ENCODE measurements around the gene DYNLL2.
"Not testable (repeated sequence)": the region's sequence is repeated elsewhere in the genome, so short reads cannot be mapped to it uniquely, and the experiment has no call there.

Gene DYNLL2

DNA sequence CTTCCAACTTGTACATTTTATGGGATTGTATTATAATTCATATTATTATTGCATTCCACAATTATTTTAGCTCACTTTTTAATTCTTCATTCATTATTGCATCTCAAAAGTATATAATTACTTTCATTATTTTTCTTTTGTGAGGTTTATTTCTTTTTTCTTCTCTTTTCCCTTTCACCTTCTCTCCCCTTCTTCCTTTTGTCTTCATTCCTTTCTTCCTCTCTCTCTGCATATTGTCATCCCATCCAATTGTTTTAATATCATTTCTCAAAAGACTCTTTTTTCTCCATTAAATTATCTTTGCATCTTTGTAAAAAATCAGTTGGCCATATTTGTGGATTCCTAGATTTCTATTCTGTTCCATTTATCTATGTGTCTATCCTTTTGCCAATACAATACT lies 17.3 kb downstream of the DYNLL2 start:
- no peak for DNase-seq (ENCODE audit: low read depth in 2 of 3, low spot score in 2 of 3)

DNA sequence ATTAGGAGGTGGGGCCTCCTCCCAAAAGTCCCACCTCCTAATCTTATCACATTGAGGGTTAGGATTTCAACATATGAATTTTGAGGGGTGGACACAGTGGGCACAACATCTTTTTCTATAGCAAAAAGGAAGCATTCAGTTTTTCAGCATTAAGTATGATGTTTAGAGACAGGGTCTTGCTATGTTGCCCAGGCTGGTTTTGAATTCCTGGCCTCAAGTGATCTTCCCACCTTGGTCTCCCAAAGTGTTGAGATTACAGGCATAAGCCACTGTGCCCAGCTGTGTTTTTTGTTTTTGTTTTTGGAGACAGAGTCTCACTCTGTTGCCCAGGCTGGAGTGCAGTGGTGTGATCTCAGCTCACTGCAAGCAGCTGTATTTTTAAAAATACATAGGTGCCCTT lies 18.7 kb downstream of the DYNLL2 start:
- DNase-seq (ENCODE audit: low read depth in 2 of 3, low spot score in 2 of 3) = not testable (repeated sequence)

DNA sequence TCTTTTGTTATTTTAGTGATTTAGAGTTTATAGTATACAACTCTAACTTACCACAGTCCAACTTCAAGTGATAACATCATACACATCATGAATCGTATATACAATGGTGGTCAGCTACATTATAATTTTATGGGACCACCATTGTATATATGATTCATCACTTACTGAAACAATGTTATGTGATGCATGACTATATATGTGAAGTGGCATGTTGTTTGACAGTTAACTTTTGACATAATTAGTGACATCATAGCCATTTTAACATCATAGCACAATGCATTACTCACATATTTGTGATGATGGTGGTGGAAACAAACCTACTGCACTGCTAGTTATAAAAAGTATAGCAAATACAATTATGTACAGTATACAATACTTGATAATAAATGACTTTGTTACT lies 21.9 kb downstream of the DYNLL2 start:
- no peak for DNase-seq (ENCODE audit: low read depth in 2 of 3, low spot score in 2 of 3)

DNA sequence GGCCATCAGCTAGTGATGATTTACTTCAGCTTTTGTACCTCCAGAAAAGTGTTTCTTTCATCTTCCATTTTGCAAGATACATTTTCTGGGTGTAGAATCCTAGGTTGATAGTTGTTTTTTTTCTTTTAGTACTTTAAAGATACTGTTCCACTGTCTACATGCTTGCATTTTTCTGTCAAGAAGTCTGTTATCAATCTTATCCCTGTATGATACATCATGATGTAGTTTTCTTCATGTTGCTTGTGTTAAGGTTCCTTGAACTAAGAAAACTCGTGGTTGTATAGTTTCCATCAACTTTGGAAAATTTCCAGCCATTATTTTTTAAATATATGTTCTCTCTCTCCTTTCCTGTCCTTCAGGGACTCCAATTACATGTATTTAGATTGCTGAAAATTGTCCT lies 24.1 kb downstream of the DYNLL2 start:
- no peak for DNase-seq (ENCODE audit: low read depth in 2 of 3, low spot score in 2 of 3)

DNA sequence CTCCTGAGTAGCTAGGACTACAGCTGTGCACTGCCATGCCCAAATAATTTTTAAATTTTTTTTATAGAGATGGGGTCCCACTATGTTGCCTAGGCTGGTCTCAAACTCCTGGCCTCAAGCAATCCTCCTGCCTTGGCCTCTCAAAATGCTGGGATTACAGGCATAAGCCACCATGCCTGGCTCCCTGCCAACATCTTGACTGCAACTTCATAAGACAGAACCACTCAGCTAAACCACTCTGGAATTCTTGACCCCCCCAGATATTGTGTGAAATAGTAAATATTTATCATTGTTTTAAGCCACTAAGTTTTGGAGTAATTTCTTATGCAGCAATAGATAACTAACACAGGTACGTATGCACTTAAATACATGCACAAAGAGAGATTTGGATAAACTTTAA lies 26.0 kb downstream of the DYNLL2 start:
- DNase-seq (ENCODE audit: low read depth in 2 of 3, low spot score in 2 of 3) = no peak

DNA sequence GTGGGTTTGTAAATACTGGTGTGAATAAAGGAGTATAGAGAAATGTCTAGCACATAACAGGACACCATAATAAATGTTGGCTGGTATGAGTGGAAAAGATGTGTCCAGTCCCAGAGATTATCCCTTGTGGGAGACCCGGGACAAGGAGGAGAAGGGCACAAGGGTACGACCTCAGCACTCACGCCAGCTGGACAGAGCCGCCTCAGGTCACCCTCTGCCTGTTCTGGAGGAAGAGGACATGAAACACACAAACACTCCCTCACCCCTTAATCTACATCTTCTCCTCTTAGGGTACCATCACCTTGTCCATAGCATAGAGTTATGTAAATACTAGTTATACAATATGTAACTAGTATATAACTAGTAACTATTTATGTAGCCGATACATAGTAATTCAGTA lies 26.8 kb downstream of the DYNLL2 start:
- DNase-seq (ENCODE audit: low read depth in 2 of 3, low spot score in 2 of 3) = no peak

DNA sequence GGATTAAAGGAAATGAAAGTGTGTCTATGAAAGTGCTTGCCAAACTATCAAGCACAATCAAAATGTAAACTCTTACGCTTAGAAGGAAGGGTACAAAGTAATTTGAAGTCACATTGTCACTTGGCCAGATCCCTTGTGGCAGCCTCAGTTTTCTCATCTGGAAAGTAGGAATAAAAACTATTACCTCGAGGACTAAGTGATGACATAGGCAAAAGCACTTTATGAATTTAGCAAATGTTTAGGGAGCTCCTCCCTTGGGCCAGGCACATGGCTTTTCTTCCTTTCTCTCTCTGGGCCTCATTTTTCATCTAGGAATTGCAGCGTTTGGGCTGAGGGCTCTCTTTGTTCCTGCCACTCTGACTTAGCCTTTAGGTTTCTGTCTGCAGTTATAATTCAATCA lies 28.5 kb downstream of the DYNLL2 start:
- DNase-seq (ENCODE audit: low read depth in 2 of 3, low spot score in 2 of 3) = no peak

DNA sequence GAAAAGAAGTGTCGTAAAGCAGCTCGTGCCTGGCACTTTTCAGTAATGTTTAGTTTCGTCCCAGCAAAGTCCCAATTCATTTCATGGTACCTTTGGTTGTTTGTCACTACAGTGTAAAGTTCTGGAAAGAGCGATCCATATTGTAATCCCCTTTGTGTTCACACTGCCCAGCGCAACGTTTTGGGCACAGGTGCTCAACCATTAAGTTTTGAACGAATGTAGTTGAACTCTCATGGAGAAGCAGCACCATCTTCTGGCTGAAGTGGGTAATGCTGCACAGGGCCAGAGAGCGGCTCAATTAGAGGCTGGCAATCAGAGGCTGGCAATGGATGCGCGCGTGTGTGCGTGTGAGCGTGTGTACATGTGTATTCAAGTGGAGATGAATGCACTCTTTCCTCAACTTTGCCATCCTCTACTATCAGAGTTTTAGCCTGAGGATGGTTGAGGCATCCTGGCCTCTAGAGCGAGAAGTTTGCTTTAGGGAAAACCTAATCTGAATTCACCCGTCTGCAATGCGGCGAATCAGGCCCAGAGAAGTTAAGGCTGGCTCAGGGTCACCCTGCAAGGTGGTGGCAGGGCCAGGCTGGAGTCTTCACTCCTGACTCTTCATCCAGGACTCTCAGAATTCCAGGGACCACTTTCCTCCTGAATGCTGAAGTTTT lies 29.9 kb downstream of the DYNLL2 start:
- peak; percentile 46 to 87 (median 83) for DNase-seq (ENCODE audit: low read depth in 2 of 3, low spot score in 2 of 3)

DNA sequence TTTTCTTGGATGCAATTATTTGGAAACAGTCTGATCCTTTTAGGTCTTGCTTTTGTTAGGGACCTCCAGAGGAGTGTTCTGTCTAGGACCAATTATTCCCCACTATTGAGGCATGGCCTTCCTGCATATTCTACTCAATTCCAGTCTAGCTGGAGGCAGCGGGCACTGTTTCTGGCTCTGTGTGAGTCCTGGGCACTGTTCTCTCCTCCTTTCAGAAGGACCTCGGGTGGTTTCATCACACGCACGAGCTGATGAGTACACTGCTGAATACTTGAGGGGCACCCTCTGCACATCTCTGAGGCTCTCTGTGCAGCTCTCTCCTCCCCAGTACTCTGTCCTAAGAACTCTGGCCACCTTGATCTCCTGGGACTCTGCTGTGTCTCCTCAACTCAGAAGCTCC lies 30.7 kb downstream of the DYNLL2 start:
- no peak for DNase-seq (ENCODE audit: low read depth in 2 of 3, low spot score in 2 of 3)

DNA sequence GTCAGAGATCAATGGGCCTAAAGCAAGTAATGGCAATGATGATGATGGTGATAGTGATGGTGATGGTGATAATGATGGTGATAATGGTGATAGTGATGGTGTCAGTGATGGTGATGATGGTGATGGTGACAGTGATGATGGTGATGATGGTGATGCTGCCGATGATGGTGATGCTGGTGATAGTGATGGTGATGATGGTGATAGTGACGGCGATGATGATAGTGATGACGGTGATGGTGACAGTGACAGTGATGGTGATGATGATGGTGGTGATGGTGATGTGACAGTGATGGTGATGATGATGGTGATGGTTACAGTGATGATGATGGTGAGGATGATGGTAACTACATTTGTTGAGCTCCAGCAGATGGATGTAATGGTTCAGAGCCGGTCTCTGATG lies 34.2 kb downstream of the DYNLL2 start:
- no peak for DNase-seq (ENCODE audit: low read depth in 2 of 3, low spot score in 2 of 3)

DNA sequence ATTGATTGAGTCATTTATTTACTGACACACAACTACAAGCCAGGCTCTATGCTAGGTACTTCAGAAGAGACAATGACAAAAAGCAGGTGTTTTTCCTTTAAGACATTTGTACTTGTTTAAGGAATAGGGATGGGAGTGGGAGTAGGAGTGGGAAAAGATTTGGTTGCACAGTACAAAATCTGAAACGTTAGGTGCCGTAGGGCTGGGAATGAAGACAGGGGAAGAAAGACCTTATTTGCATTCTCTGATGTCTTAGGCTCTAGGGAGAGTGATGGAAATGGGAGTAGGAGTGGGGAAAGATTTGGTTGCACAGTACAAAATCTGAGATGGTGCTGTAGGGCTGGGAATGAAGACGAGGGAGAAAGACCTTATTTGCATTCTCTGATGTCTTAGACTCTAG lies 36.3 kb downstream of the DYNLL2 start:
- no peak for DNase-seq (ENCODE audit: low read depth in 2 of 3, low spot score in 2 of 3)

DNA sequence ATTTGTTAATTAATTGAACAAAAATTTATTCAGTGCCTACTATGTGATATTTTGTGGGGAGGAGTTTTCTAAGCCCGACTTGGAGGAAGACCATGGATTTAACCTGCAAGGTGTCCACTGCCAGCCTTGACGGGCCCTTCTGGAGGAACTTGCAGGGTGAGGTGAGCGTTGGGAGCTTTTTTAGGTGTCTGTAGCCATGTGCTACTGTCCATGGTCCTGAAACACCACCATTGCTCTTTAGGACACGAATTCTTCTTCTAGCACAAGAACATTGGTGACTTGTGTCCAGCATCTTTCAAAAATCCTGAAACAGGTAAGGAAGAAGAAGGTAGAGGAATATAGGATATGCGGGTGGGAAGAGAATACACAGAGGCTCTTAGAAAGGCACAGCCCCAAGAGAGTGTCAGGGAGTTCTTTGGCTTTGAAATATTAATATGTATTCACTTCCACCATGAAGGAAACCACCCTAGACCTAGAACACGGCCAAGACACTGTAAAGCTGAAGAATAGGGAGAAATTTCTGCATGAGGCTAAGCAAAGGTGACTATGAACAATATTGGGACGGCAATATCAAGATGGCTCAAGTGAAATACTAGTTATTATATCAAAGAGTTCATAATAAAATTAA lies 37.1 kb downstream of the DYNLL2 start:
- peak in 1 of 3 experiments; percentile 3 for DNase-seq (ENCODE audit: low read depth in 2 of 3, low spot score in 2 of 3)

DNA sequence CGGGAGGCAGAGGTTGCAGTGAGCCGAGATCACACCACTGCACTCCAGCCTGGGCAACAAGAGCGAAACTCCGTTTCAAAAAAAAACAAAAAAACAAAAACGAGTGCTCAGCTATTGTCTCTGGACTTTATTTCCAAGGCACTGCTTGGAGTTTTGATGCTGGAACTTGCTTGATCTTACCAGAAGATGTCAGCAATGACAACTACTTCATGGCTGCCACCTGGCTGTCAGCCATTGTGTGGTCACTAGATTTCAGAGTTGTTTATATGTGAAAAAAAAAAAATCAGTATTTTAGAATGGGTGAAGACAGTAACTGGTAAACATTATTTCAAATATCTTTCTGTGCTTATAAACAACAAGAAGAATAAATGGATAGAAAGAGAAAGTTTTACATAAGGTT lies 38.7 kb downstream of the DYNLL2 start:
- DNase-seq (ENCODE audit: low read depth in 2 of 3, low spot score in 2 of 3) = no peak

DNA sequence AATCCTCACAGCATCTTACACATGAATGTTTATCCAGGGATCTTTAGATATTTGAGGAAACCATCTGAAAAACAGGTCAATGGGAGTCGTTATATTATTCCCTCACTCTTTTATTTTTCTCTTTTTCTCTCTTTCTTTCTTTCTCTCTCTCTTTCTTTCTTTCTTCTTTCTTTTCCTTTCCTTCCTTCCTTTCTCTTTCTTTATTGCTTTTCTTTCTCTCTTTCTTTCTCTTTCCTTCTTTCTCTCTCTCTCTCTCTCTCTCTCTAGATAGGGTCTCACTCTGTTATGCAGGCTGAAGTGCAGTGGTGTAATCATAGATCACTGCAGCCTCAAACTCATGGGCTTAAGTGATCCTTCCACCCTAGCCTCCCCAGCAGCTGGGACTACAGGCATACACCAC lies 44.6 kb downstream of the DYNLL2 start:
- DNase-seq (ENCODE audit: low read depth in 2 of 3, low spot score in 2 of 3) = no peak

DNA sequence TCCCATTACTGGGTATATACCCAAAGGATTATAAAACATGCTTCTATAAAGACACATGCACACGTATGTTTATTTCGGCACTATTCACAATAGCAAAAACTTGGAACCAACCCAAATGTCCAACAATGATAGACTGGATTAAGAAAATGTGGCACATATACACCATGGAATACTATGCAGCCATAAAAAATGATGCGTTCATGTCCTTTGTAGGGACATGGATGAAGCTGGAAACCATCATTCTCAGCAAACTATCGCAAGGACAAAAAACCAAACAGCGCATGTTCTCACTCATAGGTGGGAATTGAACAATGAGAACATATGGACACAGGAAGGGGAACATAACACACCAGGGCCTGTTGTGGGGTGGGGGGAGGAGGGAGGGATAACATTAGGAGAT lies 49.5 kb downstream of the DYNLL2 start:
- DNase-seq (ENCODE audit: low read depth in 2 of 3, low spot score in 2 of 3) = not testable (repeated sequence)

DNA sequence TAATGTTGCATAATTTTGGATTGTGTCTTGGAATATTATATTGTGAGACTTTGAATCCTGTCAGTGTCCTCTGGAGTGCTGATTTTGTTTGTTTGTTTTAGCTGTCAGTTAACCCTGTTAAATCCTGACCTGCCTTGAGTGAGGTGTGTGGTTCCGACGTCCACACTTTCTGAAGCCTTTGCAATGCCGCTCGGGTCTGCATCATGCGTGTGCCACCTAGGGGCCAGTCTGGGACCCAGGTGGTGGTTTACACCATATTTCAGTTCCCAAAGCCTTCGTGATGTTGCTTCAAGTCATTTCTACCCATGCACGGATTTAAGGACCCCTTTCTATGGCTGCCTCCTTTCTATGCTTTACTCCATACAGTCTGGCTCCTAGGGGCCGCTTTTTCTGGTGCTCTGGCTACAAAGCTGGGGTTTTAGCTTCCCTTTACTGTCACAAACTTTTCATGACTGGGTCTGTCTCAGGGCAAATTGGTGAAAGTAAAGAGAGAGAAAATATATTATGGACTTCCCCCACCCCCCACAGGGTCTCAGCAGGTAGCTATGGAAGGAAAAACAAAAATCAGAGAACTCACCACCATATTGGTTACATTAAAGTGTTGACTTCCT lies 53.6 kb downstream of the DYNLL2 start:
- DNase-seq (ENCODE audit: low read depth in 2 of 3, low spot score in 2 of 3) = no peak

DNA sequence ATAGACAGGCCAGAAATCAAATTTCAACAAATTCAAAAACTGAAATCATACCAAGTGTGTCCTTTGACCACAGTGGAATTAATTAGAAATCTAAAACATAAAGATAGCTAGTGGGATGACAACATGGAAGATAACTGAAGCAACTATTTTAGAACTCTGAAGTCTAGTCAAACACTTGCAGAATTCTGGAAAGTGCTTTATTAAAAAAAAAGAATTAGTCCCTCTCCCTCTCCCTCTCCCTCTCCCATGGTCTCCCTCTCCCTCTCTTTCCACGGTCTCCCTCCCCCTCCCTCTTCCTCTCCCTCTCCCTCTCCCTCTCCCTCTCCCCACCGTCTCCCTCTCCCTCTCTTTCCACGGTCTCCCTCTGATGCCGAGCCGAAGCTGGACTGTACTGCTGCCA lies 58.3 kb downstream of the DYNLL2 start:
- no peak for DNase-seq (ENCODE audit: low read depth in 2 of 3, low spot score in 2 of 3)

DNA sequence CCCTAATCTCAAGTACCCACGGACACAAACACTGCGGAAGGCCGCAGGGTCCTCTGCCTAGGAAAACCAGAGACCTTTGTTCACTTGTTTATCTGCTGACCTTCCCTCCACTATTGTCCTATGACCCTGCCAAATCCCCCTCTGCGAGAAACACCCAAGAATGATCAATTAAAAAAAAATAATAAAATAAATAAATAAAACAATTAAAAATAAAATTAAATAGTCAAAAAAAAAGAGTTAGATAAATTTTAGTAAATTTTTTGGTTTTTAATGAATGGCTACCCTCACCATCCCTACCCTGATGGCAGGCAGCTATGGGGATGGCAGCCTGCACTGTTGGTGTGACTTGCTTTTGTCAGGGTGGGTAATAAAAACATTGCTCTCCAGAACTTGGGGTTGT lies 60.1 kb downstream of the DYNLL2 start:
- not testable (repeated sequence) for DNase-seq (ENCODE audit: low read depth in 2 of 3, low spot score in 2 of 3)

DNA sequence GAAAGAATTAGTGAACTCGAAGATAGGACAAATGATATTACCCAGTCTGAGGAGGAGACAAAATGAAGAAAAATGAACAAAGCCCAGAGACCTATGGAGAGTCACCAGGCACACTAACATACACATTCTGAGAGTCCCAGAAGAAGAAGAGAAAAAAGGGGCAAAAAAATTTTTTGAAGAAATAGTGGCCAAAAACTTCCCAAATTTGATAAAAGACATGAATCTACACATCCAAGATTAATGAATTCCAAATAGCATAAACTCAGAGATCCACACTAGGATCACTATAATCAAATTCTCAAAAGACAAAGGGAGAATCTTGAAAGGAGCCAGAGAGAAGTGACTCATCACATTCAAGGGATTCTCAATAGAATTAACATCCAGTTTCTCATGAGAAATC lies 61.6 kb downstream of the DYNLL2 start:
- DNase-seq (ENCODE audit: low read depth in 2 of 3, low spot score in 2 of 3) = no peak
